Measurements from ENCODE around the gene STXBP4.

DNA sequence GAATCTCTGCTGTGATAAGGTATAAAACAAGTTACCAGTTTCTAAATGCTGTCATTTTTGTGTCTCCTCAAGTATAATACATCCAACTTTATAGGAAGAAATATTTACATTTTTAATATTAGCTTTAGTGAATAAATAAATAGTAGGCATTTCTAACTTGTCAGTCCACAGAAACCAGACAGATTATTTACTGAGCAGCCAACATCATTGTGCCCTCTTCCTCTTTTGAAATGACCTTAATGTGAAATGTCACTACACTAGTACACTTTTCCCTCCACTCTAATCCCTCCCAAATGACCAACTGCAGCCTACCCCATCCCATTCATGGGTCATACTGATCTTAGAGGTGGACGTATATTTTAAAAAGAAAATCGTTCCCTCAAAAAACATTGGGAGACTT, 9.2 kb downstream of the STXBP4 start:
- TF ChIP-seq, protein P1, sequence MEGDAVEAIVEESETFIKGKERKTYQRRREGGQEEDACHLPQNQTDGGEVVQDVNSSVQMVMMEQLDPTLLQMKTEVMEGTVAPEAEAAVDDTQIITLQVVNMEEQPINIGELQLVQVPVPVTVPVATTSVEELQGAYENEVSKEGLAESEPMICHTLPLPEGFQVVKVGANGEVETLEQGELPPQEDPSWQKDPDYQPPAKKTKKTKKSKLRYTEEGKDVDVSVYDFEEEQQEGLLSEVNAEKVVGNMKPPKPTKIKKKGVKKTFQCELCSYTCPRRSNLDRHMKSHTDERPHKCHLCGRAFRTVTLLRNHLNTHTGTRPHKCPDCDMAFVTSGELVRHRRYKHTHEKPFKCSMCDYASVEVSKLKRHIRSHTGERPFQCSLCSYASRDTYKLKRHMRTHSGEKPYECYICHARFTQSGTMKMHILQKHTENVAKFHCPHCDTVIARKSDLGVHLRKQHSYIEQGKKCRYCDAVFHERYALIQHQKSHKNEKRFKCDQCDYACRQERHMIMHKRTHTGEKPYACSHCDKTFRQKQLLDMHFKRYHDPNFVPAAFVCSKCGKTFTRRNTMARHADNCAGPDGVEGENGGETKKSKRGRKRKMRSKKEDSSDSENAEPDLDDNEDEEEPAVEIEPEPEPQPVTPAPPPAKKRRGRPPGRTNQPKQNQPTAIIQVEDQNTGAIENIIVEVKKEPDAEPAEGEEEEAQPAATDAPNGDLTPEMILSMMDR (IDR thresholded peaks at IDR 0.05), result no peak
- TF ChIP-seq POLR2A (IDR thresholded peaks at IDR 0.05) (no peak), EP300 (IDR thresholded peaks at IDR 0.05) (no peak), POLR2AphosphoS5 (IDR thresholded peaks at IDR 0.05) (no peak)
